ENCODE measurements around the gene GGA3. TPM values are rescaled to one million over a fixed set of nuclear protein-coding genes. Genes with fewer than 3 reads are reported as not detected.
A peak's percentile ranks its signal among the peaks of the same experiment; 100 is the strongest.

GGA3 gene
- total RNA-seq, 4 donors from 2014 or later, result 14.6 to 31.4 (median 21.2) TPM

DNA sequence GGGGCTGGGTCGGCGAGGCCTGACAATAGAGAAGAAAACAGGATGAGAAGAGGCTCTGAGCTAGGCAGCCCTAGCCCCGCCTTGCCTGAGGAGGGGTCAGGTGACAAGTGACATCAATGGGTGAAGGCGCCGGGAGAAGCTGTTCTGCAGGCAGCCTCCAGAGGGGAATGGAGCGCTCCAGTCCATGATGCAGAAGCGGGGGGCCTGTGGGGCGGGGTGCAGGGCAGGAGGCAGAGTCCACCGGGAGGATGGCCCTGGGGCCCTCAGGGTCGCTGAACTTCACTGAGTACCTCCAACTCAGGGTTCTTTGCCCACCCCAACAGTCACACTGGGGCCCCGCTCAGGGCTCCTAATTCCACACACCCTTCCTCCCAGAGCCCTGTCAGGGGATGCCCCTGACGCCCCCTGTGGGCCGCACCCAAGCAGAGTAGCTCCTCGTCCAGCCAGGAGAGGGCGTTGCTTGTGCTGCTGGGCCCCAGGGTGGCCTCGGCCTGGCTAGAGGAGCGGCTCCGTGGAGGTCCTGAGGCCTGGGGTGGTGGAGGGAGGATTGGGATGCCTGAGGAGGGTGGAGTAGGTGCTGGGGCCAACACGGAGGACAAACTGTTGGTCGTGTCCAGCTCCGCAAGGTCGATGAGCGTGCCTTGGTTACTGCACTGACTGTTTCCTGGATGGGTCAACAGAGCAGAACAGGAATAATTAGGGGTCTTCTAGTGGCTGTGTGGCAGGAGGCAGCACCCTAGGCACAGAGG is 20.8 kb downstream of the GGA3 start:
- no peak for TF ChIP-seq POLR2AphosphoS5 (IDR thresholded peaks at IDR 0.05)
- TF ChIP-seq EP300 (IDR thresholded peaks at IDR 0.05), result no peak
- no peak for TF ChIP-seq POLR2A (IDR thresholded peaks at IDR 0.05; ENCODE audit: low read depth)
- TF ChIP-seq, protein P1, sequence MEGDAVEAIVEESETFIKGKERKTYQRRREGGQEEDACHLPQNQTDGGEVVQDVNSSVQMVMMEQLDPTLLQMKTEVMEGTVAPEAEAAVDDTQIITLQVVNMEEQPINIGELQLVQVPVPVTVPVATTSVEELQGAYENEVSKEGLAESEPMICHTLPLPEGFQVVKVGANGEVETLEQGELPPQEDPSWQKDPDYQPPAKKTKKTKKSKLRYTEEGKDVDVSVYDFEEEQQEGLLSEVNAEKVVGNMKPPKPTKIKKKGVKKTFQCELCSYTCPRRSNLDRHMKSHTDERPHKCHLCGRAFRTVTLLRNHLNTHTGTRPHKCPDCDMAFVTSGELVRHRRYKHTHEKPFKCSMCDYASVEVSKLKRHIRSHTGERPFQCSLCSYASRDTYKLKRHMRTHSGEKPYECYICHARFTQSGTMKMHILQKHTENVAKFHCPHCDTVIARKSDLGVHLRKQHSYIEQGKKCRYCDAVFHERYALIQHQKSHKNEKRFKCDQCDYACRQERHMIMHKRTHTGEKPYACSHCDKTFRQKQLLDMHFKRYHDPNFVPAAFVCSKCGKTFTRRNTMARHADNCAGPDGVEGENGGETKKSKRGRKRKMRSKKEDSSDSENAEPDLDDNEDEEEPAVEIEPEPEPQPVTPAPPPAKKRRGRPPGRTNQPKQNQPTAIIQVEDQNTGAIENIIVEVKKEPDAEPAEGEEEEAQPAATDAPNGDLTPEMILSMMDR (IDR thresholded peaks at IDR 0.05), result peak; percentile 26 to 49 (median 39)
- Histone ChIP-seq H3K4me1 (peaks cover 11 to 25% (median 20%) of the 10 kb centered on the region in 4 donors), H3K4me3 (no peak overlapping the region), H3K27ac (replicated peaks in 1 of 4) (peak overlapping the region in 3 of 4 donors; percentile 7 to 56 (median 12)), H3K27me3 (no peaks in the 10 kb centered on the region), H3K9me3 (no peaks in the 10 kb centered on the region), H3K36me3 (peaks cover 59 to 100% (median 99%) of the 10 kb centered on the region in 4 donors)
- no peak for DNase-seq (ENCODE audit: extremely low spot score)
- intact Hi-C loops (cut with DNase I), result no loop called here
- 57% methylated on average over 12 of the region's 23 CpGs for WGBS

DNA sequence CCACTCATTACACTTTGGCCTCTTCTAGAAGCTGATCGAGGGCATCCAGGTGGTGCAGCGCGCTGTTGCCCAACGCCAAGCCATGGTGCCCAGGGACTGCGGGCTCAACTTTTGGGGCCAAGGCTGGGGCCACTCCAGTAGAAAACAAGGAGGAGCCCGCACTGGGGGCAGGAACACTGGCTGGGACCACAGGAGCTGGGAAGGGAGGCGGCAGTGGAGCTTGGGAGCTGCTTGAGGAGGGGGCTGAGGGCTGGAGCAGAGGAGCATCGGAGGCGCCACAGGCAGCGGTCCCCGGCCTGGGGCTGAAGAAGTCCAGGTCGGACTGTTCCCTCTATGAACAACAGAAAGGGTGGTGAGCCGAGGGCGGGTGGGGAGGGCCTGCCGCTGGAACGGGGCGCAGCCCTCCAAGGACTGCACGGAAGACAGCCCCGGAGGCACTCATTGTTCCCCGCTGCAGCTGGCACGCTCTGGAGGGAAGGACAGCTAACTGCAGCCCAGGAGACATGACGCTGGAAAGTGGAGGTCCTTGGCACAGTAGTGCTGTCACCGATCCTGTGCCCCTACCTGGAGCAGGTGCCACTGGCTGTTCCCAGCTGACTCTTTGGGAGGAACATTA is 21.5 kb downstream of the GGA3 start:
- H3K4me1 ChIP-seq, result peaks cover 11 to 25% (median 20%) of the 10 kb centered on the region in 4 donors
- WGBS, result 93% methylated on average over 22 of the region's 23 CpGs
- no peak for DNase-seq (ENCODE audit: extremely low spot score)
- peaks cover 59 to 100% (median 99%) of the 10 kb centered on the region in 4 donors for H3K36me3 ChIP-seq
- no peaks in the 10 kb centered on the region for H3K9me3 ChIP-seq
- TF ChIP-seq, protein P1 (IDR thresholded peaks at IDR 0.05), result no peak
- TF ChIP-seq POLR2A (IDR thresholded peaks at IDR 0.05; ENCODE audit: low read depth) (no peak), POLR2AphosphoS5 (IDR thresholded peaks at IDR 0.05) (no peak), EP300 (IDR thresholded peaks at IDR 0.05) (no peak)
- intact Hi-C loops (cut with DNase I), result no loop called here
- peak overlapping the region in 3 of 4 donors; percentile 7 to 56 (median 12) for H3K27ac ChIP-seq (replicated peaks in 1 of 4)
- no peaks in the 10 kb centered on the region for H3K27me3 ChIP-seq
- H3K4me3 ChIP-seq, result no peak overlapping the region

DNA sequence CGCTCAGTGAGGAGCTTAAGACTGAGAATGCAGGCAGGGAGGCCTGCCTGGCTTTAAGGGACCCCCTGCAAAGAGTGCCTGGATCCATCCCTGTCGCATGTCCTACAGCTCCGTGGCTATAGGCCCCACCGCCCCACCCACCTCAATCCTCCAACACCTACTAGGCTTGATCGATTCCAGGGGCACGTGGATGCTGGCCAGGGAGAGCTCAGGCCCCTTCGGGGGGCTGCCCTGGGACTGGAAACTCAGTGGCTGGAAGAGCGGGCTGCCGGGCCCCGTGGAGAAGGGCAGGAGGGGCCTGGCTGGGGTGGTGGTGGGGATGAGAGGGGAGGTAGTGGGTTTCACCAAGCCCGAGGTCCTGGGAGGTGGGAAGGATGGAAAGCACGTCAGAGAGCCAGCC is 22.2 kb downstream of the GGA3 start:
- intact Hi-C loops (cut with DNase I), result no loop called here
- H3K36me3 ChIP-seq, result peaks cover 63 to 100% (median 99%) of the 10 kb centered on the region in 4 donors

DNA sequence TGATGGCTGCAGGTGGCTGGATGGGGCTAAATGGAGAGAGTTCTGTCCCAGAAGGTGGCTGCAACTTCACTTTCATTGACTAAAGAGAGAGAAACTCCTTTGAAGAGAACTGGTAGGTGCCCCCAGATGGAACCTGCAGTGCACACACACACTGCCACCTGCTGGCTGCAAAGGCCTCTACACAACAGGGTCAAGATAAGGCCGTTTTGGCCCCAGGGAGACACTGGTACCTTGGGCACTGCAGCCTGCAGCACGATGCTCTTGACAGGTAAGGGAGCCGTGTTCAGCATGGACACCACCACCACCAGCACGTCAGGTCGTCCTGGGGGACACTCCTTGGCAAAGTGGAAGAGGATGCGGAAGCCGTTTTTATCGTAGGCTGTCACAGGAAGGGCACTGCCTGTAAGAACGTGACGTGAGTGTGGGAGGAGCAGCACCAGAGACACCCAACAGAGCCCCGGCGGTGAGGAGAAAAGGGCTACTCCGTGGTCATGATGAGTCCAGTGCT is 22.7 kb downstream of the GGA3 start:
- TF ChIP-seq EP300 (IDR thresholded peaks at IDR 0.05) (no peak), POLR2AphosphoS5 (IDR thresholded peaks at IDR 0.05) (peak in 1 of 2 donors; percentile 24), POLR2A (IDR thresholded peaks at IDR 0.05; ENCODE audit: low read depth) (no peak)
- TF ChIP-seq, protein P1 (IDR thresholded peaks at IDR 0.05), result peak; percentile 65 to 82 (median 67)
- Histone ChIP-seq H3K9me3 (no peaks in the 10 kb centered on the region), H3K27ac (replicated peaks in 1 of 4) (peak overlapping the region in 3 of 4 donors; percentile 4 to 28 (median 19)), H3K27me3 (no peaks in the 10 kb centered on the region), H3K4me1 (peaks cover 11 to 25% (median 20%) of the 10 kb centered on the region in 4 donors), H3K36me3 (peaks cover 63 to 100% (median 98%) of the 10 kb centered on the region in 4 donors), H3K4me3 (no peak overlapping the region)
- no peak for DNase-seq (ENCODE audit: extremely low spot score)
- intact Hi-C loops (cut with DNase I), result no loop called here
- WGBS, result 17% methylated on average over 3 of the region's 13 CpGs

More for the DNA sequence above, 22.2 kb downstream of the GGA3 start:
- whole genome bisulfite sequencing, result 85% methylated on average over 9 of the region's 12 CpGs
- no peaks in the 10 kb centered on the region for H3K9me3 ChIP-seq
- no peaks in the 10 kb centered on the region for H3K27me3 ChIP-seq
- no peak for DNase-seq (ENCODE audit: extremely low spot score)
- peak overlapping the region in 3 of 4 donors; percentile 4 to 28 (median 14) for H3K27ac ChIP-seq (replicated peaks in 1 of 4)
- H3K4me1 ChIP-seq, result peaks cover 11 to 25% (median 20%) of the 10 kb centered on the region in 4 donors
- no peak overlapping the region for H3K4me3 ChIP-seq
- no peak for TF ChIP-seq POLR2AphosphoS5 (IDR thresholded peaks at IDR 0.05)
- TF ChIP-seq POLR2A (IDR thresholded peaks at IDR 0.05; ENCODE audit: low read depth), result no peak
- TF ChIP-seq, protein P1 (IDR thresholded peaks at IDR 0.05), result no peak
- no peak for TF ChIP-seq EP300 (IDR thresholded peaks at IDR 0.05)

Measured in esophagus muscularis mucosa (tissue), 4 donors.